Neural progenitor cell (in vitro differentiated cells): ENCODE data around the gene TMEM176A.

ENCODE experiments used
- EZH2phosphoT487 ChIP-seq: fragments of 200-600 bp; sonication (generic); IDR thresholded peaks from 2 replicates; pipeline ENCODE4 v1.6.1; 2017; ENCODE audit warnings: antibody characterized with exemption
- TF ChIP-seq, protein P1 (sequence below): fragments of 200-600 bp; sonication (generic); IDR thresholded peaks from 2 replicates; pipeline ENCODE4 v1.5.1; 2017; ENCODE audit warnings: antibody characterized with exemption, mild to moderate bottlenecking

DNA sequence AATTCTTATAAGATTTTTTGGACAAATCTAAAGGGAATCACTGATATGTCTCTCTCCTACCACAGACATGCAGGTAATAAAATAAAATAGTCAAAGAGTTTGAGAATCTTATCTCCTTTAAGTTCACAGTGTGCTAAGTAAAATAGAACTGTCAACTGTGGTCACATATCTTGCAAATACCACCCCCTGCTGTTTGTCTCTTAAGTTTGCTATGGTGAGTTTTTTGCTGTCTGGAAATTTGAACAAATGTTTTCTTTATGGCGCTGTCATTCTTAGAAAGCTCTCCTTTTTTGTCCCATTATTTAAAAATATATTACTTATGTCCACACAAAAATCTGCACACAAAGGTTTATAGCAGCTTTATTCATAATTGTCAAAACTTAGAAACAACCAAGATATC, 43.7 kb upstream of the TMEM176A start:
- no peak for TF ChIP-seq EZH2phosphoT487
- TF ChIP-seq, protein P1, sequence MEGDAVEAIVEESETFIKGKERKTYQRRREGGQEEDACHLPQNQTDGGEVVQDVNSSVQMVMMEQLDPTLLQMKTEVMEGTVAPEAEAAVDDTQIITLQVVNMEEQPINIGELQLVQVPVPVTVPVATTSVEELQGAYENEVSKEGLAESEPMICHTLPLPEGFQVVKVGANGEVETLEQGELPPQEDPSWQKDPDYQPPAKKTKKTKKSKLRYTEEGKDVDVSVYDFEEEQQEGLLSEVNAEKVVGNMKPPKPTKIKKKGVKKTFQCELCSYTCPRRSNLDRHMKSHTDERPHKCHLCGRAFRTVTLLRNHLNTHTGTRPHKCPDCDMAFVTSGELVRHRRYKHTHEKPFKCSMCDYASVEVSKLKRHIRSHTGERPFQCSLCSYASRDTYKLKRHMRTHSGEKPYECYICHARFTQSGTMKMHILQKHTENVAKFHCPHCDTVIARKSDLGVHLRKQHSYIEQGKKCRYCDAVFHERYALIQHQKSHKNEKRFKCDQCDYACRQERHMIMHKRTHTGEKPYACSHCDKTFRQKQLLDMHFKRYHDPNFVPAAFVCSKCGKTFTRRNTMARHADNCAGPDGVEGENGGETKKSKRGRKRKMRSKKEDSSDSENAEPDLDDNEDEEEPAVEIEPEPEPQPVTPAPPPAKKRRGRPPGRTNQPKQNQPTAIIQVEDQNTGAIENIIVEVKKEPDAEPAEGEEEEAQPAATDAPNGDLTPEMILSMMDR: peak; percentile 27
